HL-60 (cell line): ENCODE results near the gene RTN4.
A peak's percentile ranks its signal among the peaks of the same experiment; 100 is the strongest.

ENCODE experiments used
- DNase-seq, 2 experiments: peaks; one replicate each; pipeline ENCODE4 v3.0.0-alpha.2; 2010 to 2020; ENCODE audit warnings: low read depth in 1 of 2, low spot score in 1 of 2
- H3K27ac ChIP-seq: fragments of 250-450 bp; sonication (Bioruptor Pico); replicated peaks from 2 replicates; pipeline ENCODE4 v1.5.1; 2020; ENCODE audit warnings: mild to moderate bottlenecking, moderate library complexity
- H3K27me3 ChIP-seq: fragments of 250-450 bp; sonication (Bioruptor Pico); 2 replicates; pipeline ENCODE4 v1.5.1; 2021; ENCODE audit warnings: mild to moderate bottlenecking, moderate library complexity; ENCODE audit not compliant: insufficient read depth, poor library complexity, severe bottlenecking
- H3K4me3 ChIP-seq: replicated peaks from 2 replicates; pipeline ENCODE4 v1.5.1; 2011; ENCODE audit warnings: mild to moderate bottlenecking, control low read depth, low read length; ENCODE audit not compliant: insufficient read depth
- CTCF ChIP-seq: IDR thresholded peaks from one replicate; pipeline ENCODE4 v1.5.1; 2011; ENCODE audit warnings: low read length, control low read depth, inconsistent platforms; ENCODE audit not compliant: insufficient read depth
- GABPA ChIP-seq: IDR thresholded peaks from 2 replicates; pipeline ENCODE4 v1.6.1; 2012; ENCODE audit warnings: low read depth
- POLR2AphosphoS5 ChIP-seq: IDR thresholded peaks from 2 replicates; pipeline ENCODE4 v1.6.1; 2012; ENCODE audit warnings: low read depth
- REST ChIP-seq: IDR thresholded peaks from 2 replicates; pipeline ENCODE4 v1.6.1; 2012; ENCODE audit warnings: low read depth; ENCODE audit not compliant: insufficient replicate concordance
- SPI1 ChIP-seq: IDR thresholded peaks from 2 replicates; pipeline ENCODE4 v1.6.1; 2012; ENCODE audit warnings: low read depth, mild to moderate bottlenecking, borderline replicate concordance

RTN4 gene

GRCh38 chr2:55022476-55022875, 27.8 kb downstream of the RTN4 start:
- Histone ChIP-seq H3K27me3 (no peaks in the 10 kb centered on the region), H3K4me3 (no peak overlapping the region), H3K27ac (peak overlapping the region; percentile 21; the same call in 1 of the 2 replicates)
- DNase-seq: peak in 1 of 2 experiments; percentile 55
- no peak for TF ChIP-seq GABPA
- TF ChIP-seq CTCF: no peak
- TF ChIP-seq REST: no peak
- TF ChIP-seq POLR2AphosphoS5: no peak
- no peak for TF ChIP-seq SPI1

GRCh38 chr2:55019526-55020258, 30.6 kb downstream of the RTN4 start:
- DNase-seq: peak; percentile 48 to 57
- TF ChIP-seq SPI1: peak; percentile 100
- no peak for TF ChIP-seq REST
- no peak overlapping the region for H3K4me3 ChIP-seq
- H3K27ac ChIP-seq: peak overlapping the region; percentile 65
- H3K27me3 ChIP-seq: no peaks in the 10 kb centered on the region

GRCh38 chr2:55018619-55019018, 31.6 kb downstream of the RTN4 start:
- Histone ChIP-seq H3K27ac (peak overlapping the region; percentile 65), H3K4me3 (no peak overlapping the region), H3K27me3 (no peaks in the 10 kb centered on the region)
- DNase-seq: no peak
- TF ChIP-seq REST (no peak), CTCF (no peak), POLR2AphosphoS5 (no peak), GABPA (no peak), SPI1 (no peak)
